GM18861 (cell line): ENCODE measurements around the gene PPDPF.
"Not testable (repeated sequence)": the region's sequence is repeated elsewhere in the genome, so short reads cannot be mapped to it uniquely, and the experiment has no call there.

ENCODE experiments used
- ATAC-seq: cut with Tn5 transposase; IDR thresholded peaks from one replicate; pipeline ENCODE4 v1.9.1; 2021; ENCODE audit not compliant: unreplicated experiment

The PPDPF gene

DNA sequence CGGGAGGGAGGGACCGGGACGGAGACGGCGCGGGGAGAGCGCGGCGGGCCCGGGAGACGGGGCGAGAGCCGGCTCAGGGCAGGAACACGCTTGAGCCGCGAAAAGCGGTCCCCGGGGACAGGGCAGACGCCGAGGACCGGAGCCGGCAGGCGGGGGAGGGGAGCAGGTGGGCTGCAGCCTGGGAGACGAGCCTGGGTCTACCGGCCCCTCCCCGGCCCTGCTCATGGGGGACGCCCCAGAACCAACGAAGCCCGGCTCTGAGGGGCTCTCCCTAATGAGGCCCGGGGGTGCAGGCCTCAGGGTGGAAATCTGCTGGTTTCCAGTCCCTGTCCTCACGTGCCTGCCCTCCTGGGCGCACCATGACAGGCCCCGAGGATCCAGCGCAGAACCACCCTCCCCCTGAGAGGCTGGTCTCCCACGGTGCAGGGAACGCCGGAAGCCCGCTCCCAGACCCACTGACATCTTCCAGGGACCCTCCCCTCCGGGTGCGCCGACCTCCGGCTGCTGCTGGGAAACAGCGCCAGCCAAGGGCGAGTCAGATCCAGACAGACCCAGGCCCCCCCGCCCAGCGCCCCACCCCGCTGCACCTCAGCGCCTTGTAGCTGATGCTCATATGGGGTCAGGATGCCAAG lies 21.1 kb upstream of the PPDPF start:
- no peak for ATAC-seq

DNA sequence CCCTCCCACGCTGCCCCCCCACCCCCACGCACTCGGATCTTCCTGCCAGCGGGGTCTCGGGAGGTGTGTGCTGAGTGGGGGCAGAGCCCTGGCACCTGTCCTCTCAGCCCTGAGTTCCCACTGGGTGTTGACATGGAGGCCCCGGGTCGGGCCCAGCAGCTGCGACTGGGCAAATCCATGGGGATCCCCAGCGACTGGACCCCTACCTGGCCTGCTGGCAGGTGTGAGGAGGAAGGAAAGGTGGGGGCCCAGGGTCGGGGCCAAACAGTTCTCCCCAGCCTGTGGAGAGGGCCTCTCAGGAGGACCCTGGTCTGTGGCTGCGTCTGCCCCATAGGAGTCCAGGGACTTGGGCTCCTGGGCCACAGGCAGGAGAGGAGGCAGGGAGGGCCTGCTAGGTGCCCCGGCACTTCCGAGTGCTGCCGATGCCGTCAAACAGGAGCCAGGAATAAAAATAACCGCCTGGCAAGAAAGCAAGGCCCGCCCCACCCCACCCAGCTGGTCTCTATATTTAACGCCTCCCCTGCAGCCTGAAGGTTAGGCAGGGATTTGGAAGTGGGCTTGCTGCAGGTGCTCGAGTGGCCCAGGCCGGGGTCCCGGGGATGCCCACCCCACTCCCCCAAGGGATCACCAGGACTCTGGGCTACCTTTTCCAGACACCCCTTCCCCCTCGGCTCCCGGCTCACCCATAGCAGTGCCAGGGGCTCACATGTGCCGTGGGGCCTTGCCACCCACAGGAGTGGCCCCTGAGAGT lies 20.2 kb upstream of the PPDPF start:
- no peak for ATAC-seq

DNA sequence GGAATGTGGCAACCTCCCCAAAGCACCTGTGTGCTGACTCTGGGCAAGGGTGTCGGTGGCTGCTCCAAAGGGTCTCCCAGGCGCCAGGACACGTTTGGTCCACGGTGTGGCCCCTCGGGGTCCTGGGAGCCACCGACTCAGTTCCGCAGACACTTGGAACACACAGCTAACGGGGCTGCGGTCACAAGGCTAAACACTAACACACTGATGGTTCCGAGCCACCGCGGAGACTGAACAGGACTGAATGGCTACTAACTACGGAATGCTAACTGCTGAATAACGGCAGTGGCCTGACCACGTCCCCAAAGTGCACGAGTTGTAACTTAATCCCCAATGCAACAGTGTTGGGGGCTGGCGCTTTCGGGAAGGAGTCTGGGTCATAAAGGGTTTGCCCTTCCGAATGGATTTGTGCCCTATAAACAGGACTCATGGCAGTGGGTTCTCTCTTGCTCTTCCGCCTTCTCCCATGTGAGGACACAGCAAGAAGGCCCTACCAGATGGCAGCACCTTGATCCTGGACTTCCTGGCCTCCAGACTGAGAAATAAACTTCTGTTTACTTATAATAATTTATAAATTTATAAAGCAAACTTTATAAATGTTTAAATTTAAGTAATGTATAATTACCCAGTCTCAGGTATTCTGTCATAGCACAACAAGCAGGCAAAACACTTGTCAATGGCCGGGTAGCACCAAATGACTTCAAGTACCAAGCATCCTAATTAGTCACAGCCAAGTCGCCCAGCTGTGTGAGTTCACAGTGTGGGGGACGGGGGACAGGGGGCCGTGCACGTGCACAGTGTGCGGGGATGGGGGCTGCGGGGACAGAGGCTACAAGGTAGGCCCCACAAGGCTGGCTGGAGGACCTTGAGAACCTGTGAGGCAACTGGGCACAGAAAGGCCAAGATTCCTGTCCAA lies 19.4 kb upstream of the PPDPF start:
- no peak for ATAC-seq

DNA sequence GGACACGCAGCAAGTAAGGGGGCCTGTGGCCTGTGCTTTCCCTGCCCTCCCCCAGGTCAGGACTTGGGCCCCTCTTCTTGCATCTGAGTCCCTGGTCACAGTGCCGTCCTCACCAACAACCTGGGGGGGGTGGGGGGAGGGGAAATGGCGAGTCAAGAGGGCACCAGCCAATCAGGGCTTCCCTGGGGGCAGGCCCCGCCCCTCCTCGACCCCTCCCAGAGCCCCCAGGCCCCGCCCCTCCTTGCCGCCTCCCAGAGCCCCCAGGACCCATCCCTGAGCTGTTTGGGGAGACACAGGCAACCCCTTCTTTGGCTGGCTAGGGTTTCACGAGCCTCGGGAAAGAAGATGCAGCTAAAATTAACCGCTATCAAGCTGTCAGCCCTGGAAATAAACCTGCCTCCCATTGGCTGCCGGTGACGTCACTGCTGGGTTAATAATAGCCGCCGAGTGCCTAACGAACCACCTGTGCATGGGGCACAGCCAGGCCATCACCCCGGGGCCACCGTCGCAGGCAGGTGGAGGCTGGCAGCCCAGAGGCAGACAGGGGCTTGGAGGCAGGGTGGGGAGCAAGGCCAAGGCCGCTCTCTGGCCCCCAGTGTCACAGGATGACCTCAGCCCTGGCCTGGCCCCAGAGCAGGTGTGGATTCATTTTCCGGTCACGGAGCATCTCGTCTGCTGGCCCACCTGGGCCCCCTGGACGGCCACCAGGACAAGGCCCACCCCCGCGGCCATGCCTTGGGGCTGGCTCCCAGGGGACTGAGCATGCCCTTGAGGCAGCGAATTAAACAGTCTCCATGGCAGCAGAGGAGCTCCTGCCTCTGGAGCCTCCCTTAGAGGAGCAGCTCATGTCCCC lies 18.5 kb upstream of the PPDPF start:
- ATAC-seq: no peak

DNA sequence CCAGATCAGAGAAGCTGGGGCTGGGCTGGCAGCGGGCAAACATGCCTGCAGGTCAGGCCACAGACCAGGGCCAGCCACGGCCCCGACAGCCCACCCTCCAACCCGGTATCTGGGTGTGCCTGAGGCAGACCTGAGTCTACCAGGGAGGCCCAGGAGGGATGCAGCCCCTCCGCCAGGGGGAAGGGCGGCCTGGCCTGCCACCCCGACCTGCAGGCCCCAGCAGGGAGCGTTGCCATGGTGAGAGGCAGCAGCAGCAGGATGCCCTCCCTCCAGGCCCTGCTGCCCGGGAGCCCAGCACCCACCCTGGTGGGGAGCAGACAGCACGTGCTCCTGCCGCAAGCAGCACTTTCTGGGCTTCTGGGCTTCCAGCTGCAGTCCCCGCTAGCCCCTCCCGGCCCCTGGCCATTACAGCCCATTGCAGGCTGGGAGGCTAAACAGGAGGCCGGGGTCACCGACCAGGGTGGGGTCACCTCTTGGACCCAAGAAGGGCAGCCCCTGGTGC lies 17.8 kb upstream of the PPDPF start:
- ATAC-seq: no peak

DNA sequence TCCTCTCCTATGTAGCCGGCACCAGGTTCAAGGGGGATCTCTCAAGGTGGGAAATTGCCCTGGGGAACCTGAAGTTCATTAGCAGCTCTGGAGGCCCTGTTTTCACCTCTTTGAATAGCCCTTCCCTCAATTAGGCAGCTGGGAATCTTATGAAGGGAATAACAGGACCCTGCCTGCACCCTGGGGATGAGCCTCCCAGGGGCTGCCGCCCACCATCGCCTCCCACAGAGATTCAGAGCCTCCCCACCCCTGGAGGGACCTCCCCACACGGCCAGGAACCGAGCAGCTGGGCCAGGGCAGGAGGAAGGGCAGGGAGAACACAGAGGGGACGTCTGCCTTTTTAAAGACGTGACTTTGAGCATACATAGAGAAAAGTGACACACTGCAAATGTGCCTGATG lies 17.0 kb upstream of the PPDPF start:
- ATAC-seq: no peak

DNA sequence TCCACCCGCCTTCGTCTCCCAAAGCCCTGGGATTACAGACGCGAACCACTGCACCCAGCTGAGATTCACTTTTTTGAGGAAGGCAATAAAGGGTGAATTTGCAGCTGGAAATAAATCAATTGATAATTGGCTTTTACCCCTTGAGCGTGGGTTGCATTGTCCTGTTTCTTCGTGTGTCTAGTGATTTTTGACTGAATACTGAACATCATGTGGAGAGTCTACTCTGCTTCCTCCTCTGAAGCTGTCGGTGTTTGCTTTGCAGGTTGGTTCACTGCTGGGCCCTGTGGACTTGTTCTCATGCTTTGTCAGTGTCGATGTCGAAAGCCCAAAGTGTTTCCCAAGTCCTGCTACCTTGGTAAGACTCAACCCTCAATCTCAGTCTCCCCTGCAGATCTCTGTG lies 15.9 kb upstream of the PPDPF start:
- no peak for ATAC-seq

DNA sequence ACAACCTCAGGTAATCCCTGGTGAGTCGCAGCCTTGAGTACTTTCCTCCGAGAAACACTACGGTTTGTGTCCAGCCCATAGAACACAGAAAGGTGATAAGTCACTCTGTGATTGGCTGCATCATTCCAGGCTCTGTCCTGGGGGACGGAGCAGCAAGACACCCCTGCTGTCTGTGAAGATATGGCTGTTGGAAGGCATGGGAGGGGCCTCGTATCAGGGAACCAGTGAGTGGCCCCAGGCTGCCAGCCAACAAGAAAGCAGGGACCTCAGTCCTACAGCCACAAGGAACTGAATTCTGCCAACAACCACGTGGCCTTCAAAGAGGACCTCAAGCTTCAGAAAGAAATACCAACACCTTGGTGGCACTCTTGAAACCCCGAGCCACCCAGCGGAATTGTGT lies 15.3 kb upstream of the PPDPF start:
- no peak for ATAC-seq

DNA sequence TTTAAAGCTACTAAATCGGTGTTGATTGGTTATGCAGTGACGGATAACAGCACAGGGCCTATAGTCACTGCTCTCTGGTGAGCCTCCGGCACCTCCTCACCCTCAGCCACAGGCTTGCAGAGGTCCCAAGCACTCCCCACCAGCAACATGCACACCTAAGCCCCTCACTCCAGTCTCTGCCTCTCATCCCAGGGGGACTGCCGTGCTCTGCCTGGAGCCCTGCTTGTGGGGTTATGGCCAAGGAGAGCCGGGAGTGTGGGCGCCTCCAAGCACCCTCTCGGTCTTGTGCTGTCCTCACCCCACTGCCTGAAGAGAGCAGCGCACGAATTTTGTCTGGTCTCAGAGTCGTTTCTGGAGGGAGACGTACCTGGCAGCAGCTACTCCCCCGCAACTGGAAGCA lies 14.8 kb upstream of the PPDPF start:
- ATAC-seq: no peak

DNA sequence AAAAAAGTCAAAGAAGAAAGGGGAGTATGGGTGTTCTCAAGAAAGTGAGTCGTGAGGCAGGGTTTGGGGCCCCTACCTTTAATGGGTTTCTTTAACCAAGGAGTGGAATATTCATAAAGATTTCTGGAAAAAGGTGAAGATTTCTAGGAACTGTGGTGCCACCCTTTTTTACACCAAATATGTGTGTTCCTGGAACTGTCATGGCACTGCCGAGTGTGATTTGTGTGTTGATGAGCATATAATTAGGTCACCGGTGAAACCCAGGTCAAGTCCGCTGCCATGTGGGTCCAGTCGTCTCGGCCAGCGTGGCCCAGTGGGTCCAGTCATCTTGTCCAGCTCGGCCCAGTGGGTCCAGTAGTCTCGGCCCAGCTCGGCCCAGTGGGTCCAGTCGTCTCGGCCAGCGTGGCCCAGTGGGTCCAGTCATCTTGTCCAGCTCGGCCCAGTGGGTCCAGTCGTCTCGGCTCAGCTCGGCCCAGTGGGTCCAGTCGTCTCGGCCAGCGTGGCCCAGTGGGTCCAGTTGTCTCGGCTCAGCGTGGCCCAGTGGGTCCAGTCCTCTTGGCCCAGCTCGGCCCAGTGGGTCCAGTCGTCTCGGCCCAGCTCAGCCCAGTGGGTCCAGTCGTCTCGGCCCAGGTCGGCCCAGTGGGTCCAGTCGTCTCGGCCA lies 13.4 kb upstream of the PPDPF start:
- no peak for ATAC-seq

DNA sequence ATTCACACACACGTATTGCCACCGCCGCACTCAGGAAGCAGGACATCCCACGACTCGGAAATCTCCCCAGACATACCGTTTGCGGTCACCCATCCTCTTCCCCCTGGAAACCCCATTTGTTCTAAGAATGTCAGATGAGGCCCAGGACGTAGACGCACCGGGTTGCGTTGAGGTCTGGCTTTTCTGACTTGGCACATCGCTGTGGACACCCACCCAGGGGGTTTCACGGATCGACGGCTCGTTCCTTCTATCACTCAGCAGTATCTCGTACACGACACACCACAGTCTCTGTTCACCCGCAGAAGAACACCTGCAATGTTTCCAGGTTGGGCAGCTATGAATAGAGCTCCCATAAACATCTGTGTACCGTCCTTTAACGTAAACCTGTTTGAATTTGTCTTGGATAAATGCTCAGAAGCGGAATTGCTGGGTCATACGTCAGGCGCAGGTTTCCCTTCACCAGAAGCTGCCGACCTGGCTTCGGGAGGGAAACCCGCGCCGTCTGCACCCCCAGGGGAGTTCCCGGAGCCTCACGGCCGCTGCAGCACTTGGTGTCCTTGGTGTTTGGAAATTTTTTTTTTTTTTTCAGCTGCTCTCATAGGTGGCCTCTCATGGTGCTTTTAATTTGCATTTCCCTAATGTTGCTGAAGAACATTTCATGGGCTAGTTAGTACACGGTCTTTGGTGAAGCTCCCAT lies 12.3 kb upstream of the PPDPF start:
- ATAC-seq: no peak

DNA sequence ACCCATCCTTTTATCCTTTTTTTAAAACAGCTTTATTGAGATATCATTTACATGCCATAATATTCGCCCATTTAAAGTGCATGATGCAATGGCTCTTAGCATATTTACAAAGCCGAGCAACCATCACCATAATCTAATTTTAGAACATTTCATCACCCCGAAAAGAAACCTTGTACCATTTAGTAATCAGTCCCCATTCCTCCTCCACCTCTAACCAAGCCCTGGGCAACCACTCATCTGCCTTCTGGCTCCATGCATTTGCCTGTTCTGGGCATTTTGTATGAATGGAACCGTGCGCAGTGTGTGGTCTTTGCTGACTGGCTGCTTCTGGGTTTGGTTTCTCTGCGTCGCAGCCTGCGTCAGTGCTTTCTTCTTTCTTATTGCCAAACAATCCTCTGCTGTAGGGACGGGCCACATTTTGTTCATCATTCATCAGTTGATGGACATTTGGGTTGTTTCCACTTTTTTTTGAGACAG lies 11.4 kb upstream of the PPDPF start:
- no peak for ATAC-seq

DNA sequence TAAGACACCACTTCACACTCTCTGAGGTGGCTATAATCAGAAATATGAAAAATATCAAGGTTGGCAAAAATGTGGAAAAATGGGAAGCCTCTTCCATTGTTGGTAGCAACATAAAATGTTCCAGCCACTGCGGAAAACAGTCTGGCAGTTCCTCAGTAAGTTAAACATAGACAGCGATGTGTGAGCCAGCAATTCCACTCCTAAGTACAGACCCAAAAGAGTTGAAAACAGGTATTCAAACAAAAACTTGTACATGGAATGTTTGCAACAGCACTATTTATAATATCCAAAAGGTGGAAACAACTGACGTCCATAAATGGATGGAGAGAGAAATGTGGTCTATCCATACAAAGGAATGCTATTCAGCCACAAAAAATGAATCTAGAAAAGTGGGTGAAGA lies 7.4 kb upstream of the PPDPF start:
- ATAC-seq: no peak

DNA sequence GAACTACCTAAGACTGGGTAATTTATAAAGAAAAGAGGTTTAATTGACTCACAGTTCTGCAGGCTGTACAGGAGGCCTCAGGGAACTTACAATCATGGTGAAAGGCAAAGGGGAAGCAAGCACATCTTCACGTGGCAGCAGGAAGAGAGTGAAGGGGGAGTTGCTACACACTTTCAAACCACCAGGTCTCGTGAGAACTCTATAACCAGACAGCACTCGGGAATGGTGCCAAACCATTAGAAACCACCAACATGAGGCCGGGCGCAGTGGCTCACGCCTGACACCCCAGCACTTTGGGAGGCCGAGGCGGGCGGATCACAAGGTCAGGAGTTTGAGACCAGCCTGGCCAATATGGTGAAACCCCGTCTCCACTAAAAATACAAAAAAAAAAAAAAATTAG lies 6.0 kb upstream of the PPDPF start:
- not testable (repeated sequence) for ATAC-seq

DNA sequence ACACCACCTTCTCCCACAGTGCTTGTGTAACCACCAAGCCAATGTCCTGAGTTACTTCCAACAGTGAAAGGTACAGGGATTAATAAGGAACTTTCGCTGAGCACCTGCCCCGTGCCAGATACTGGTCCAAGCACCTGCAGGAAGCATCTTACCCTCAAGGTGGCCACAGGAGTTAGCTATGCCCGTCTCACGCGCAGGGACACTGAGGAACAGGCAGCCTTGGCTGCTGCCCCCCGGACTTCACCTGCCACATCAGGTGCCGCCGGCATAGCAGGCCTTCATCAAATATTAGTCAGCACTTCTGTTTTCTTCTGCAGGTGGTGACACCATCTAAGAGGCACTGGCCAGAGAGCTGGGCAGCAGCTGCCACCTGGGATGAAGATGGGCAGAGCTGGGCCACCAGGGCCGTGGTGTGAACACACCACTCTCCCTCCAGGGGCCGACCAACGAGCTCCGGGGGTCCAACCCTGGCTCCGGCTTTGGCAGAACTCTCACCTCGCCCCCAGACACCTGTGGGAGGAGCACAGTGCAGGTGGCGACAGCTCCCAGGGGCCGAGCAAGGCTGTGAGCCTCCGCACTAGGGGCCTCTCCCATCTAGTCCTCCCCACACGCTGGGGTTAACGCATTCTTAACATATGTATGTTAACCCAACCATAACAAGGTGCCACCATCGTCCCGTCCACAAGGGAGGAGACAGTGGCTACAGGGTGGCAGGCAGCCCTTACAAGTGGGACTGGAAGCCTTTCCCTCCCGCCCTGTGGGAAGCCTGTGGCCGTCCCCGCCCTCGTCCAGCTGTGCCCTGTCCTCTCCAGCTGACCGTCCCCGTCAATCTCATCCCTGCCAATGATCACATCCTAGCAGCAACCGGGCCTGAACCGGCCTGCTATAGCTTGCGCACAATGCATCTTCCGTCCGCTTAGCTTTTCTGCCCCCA lies 2.9 kb upstream of the PPDPF start:
- no peak for ATAC-seq

DNA sequence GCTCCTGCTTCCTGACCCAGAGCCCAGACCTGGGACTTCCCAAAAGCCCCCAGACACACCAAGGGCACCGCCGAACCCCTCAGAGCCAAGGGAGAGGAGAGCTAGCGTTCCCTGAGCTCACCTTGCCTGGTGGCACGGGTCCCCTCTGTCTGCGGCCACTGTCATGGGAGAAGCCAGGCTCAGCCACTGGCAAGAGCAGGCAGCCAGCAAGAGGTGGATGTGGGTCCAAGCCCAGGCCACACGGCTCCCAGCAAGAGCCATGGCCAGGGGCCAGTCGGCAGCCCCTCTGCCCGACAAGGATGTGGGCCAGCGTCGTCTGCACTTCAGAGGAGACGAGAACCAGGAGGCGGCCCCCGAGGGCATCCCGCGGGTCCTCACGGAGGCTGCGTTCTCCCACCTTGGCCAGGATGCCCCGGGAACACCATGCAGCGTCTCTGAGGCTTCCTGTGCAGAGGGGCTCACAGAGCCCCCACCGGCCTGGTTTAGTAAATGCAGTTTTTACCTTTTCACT lies 2.2 kb upstream of the PPDPF start:
- no peak for ATAC-seq

DNA sequence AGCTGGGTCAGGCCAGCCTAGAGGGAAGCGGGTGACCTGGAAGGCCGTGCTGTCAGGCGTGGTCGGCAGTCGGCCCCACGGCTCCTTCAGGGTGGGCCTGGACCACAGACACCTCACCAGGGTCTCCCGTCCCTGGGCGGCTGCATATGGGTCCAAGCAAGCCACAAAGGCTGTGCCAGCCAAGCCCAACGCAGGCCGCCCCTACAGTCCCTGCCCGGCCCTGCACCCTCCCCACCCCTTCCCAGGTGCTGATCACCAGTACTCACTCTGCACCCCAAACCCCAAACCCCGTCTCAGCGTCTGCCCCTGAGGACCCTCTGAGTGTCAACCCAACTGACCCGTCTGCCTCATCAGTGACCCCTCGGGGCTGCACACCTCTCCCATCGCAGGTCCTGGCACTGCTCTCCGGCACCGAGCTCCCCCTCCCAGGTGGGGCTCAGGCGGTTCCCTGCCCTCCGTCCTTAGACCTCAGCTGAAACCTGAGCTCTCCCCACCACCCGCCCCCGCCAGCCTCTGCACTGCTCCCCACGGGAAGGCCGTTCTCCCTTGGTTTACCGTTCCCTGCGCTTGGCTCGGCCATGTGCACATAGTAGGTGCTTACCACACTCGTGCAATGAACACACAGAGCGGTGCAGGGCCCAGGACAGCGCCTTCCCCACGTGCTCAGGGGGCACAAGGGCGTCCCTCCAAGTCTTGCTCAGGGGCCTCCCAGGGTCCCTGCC lies 1.5 kb upstream of the PPDPF start:
- ATAC-seq: no peak
